ENCODE measurements around the gene TANK.
"Not testable (repeated sequence)": the region's sequence is repeated elsewhere in the genome, so short reads cannot be mapped to it uniquely, and the experiment has no call there.

The TANK gene

GRCh38 chr2:161160226-161161073, at the start of gene TANK:
Gene TANK (plus strand): TSS chr2:161160428. CDS start chr2:161179663, 19,235 bp downstream.
- DNase-seq: peak; percentile 97

- peak; percentile 27 for DNase-seq
Measured at GRCh38 chr2:161111531-161111930, 48.7 kb upstream of the TANK start.

- DNase-seq: no peak
Measured at GRCh38 chr2:161112908-161113307, 47.3 kb upstream of the TANK start.

- no peak for DNase-seq
Measured at GRCh38 chr2:161113693-161114575, 46.3 kb upstream of the TANK start.

GRCh38 chr2:161115205-161115604, 45.0 kb upstream of the TANK start:
- no peak for DNase-seq

- peak; percentile 29 for DNase-seq
Measured at GRCh38 chr2:161115605-161116380, 44.4 kb upstream of the TANK start.

GRCh38 chr2:161116509-161116908, 43.7 kb upstream of the TANK start:
- DNase-seq: no peak

GRCh38 chr2:161117506-161117905, 42.7 kb upstream of the TANK start:
- DNase-seq: no peak

GRCh38 chr2:161118722-161119121, 41.5 kb upstream of the TANK start:
- DNase-seq: no peak

GRCh38 chr2:161119483-161119882, 40.7 kb upstream of the TANK start:
- DNase-seq: peak; percentile 23

- DNase-seq: no peak
Measured at GRCh38 chr2:161120775-161121174, 39.5 kb upstream of the TANK start.

GRCh38 chr2:161121622-161122021, 38.6 kb upstream of the TANK start:
- DNase-seq: no peak

GRCh38 chr2:161122772-161123530, 37.3 kb upstream of the TANK start:
- peak; percentile 83 for DNase-seq

- no peak for DNase-seq
Measured at GRCh38 chr2:161123531-161124030, 36.6 kb upstream of the TANK start.

- DNase-seq: peak; percentile 55
Measured at GRCh38 chr2:161124201-161124600, 36.0 kb upstream of the TANK start.

GRCh38 chr2:161128885-161129284, 31.3 kb upstream of the TANK start:
- no peak for DNase-seq

GRCh38 chr2:161130354-161130753, 29.9 kb upstream of the TANK start:
- no peak for DNase-seq

- no peak for DNase-seq
Measured at GRCh38 chr2:161131074-161131680, 29.1 kb upstream of the TANK start.

GRCh38 chr2:161131804-161132203, 28.4 kb upstream of the TANK start:
- peak; percentile 32 for DNase-seq

GRCh38 chr2:161132384-161132783, 27.8 kb upstream of the TANK start:
- not testable (repeated sequence) for DNase-seq

GRCh38 chr2:161133366-161133765, 26.9 kb upstream of the TANK start:
- DNase-seq: no peak
